ENCODE data around the gene ZNF670. TPM values are rescaled to one million over a fixed set of nuclear protein-coding genes. Genes with fewer than 3 reads are reported as not detected.

ZNF670 gene
- 1.9 and 5.2 TPM in 2 replicates for polyA plus RNA-seq

GRCh38 chr1:247078258-247079140 is at the start of gene ZNF670:
TSS of gene ZNF670 (minus strand) at chr1:247078811. CDS start at chr1:247078596, 215 bp downstream.

GRCh38 chr1:247103859-247104591 is 25.4 kb upstream of the ZNF670 start, which contains the start of gene ZNF669:
TSS of gene ZNF669 (minus strand) at chr1:247104356. CDS start at chr1:247104199, 157 bp downstream.

Other genes with a start within 250 kb of the ZNF670 start
- gene AHCTF1, start 146.9 kb downstream of the ZNF670 start, polyA plus RNA-seq: 6.2 and 15.0 TPM in 2 replicates
- gene ZNF695, start 70.8 kb downstream of the ZNF670 start, polyA plus RNA-seq: not detected in 2 replicates
- 1.1 TPM in 1 of 2 replicates, not detected in the other for gene ZNF669, start 25.5 kb upstream of the ZNF670 start, polyA plus RNA-seq
- 0.89 and 2.7 TPM in 2 replicates for gene ZNF124, start 93.2 kb upstream of the ZNF670 start, polyA plus RNA-seq
- not detected in 2 replicates for gene VN1R5, start 177.3 kb upstream of the ZNF670 start, polyA plus RNA-seq